HepG2 (cell line): ENCODE data around the gene STK11. TPM values are rescaled to one million over a fixed set of nuclear protein-coding genes. Genes with fewer than 3 reads are reported as not detected.

ENCODE experiments used
- ATAC-seq: fragments of 200-7000 bp; cut with Tn5 transposase; 3 replicates; pipeline ENCODE4 v1.9.1; 2020; ENCODE audit warnings: mild to moderate bottlenecking, moderate library complexity
- BruUV-seq: library from RNA; stranded (reverse); fragments of 400-500 nt; replicated peaks from 2 replicates; lab custom pipeline; 2021; lab: Mats Ljungman, UMichigan
- CTCF ChIA-PET: fragments of 300-600 bp; formaldehyde crosslinking; extraction: SDS; loops from one replicate; lab custom pipeline; 2021; ENCODE audit warnings: low total read pairs, inconsistent platforms, low intra/inter-chr PET ratio; lab: Yijun Ruan, JAX
- POLR2A ChIA-PET: fragments of 350-600 bp; sonication (Branson Sonifier 250); formaldehyde crosslinking; loops from one replicate; lab custom pipeline; 2020; ENCODE audit warnings: antibody characterized with exemption, inconsistent platforms; lab: Yijun Ruan, JAX
- DNase-seq: peaks from one replicate; pipeline ENCODE4 v3.0.0-alpha.2; 2015; ENCODE audit warnings: low spot score
- FAIRE-seq: peaks from 3 replicates; lab custom pipeline; 2011; peaks lifted over from hg19 to GRCh38; lab: Jason Lieb, UNC
- H2AFZ ChIP-seq: one replicate; pipeline ENCODE4 v1.6.1; 2011; ENCODE audit warnings: low read length, inconsistent platforms
- H3K27ac ChIP-seq: fragments of 300-600 bp; 3 replicates; pipeline ENCODE4 v1.8.0; 2011; ENCODE audit warnings: mixed run types, mild to moderate bottlenecking, mixed read lengths, low read length, inconsistent platforms; ENCODE audit not compliant: insufficient read depth; ENCODE audit errors: extremely low read length
- H3K27me3 ChIP-seq, 2 experiments: fragments of 200-600 bp in 1 of 2; 2 replicates in 1 of 2; 3 replicates in 1 of 2; pipeline versions ENCODE4 v1.6.0 to v1.8.0; 2011; ENCODE audit warnings: low read length in 2 of 2, mild to moderate bottlenecking in 2 of 2, moderate library complexity in 2 of 2, inconsistent platforms in 1 of 2; ENCODE audit not compliant: insufficient read depth in 2 of 2, control insufficient read depth in 1 of 2
- H3K36me3 ChIP-seq, 2 experiments: fragments of 200-600 bp in 1 of 2; replicated peaks in 1 of 2; 2 replicates in 1 of 2; 3 replicates in 1 of 2; pipeline versions ENCODE4 v1.5.1 to v1.8.0; 2011; ENCODE audit warnings: low read length in 2 of 2, inconsistent platforms in 1 of 2; ENCODE audit not compliant: insufficient read depth in 2 of 2, control insufficient read depth in 1 of 2
- H3K4me1 ChIP-seq: 2 replicates; pipeline ENCODE4 v1.5.1; 2012; ENCODE audit warnings: low read length, inconsistent platforms; ENCODE audit not compliant: insufficient read depth
- H3K4me2 ChIP-seq: 2 replicates; pipeline ENCODE4 v1.6.0; 2011; ENCODE audit warnings: low read depth, low read length, inconsistent platforms
- H3K4me3 ChIP-seq, 3 experiments: fragments of 200-600 bp in 1 of 3; sonication (generic), shearing (Covaris generic) in 1 of 3; replicated peaks in 1 of 3; 2 replicates each; pipeline ENCODE4 v1.5.1; 2011 to 2016; ENCODE audit warnings: low read length in 3 of 3, inconsistent platforms in 2 of 3, low read depth in 2 of 3, mild to moderate bottlenecking in 2 of 3, control low read depth in 1 of 3, mixed read lengths in 1 of 3; ENCODE audit not compliant: insufficient read depth in 1 of 3
- H3K79me2 ChIP-seq: one replicate; pipeline ENCODE4 v1.6.1; 2011; ENCODE audit warnings: low read length, inconsistent platforms; ENCODE audit not compliant: insufficient read depth
- H3K9ac ChIP-seq: 2 replicates; pipeline ENCODE4 v1.6.0; 2011; ENCODE audit warnings: mild to moderate bottlenecking, low read depth, low read length, inconsistent platforms; ENCODE audit not compliant: insufficient read depth
- H3K9me3 ChIP-seq: 2 replicates; pipeline ENCODE4 v1.5.1; 2012; ENCODE audit warnings: mild to moderate bottlenecking, low read length
- H4K20me1 ChIP-seq: 2 replicates; pipeline ENCODE4 v1.6.0; 2011; ENCODE audit warnings: inconsistent platforms, mild to moderate bottlenecking, low read length, moderate library complexity; ENCODE audit not compliant: insufficient read depth
- ZBTB42 ChIP-seq: sonication (generic); formaldehyde crosslinking; IDR thresholded peaks from 2 replicates; pipeline ENCODE4 v1.5.0; 2020; ENCODE audit warnings: mild to moderate bottlenecking, missing genetic modification reagents
- ZKSCAN5 ChIP-seq: sonication (generic); formaldehyde crosslinking; IDR thresholded peaks from 2 replicates; pipeline ENCODE4 v1.5.1; 2020; ENCODE audit warnings: mild to moderate bottlenecking, missing genetic modification reagents
- ZNF883 ChIP-seq: sonication (generic); formaldehyde crosslinking; IDR thresholded peaks from 2 replicates; pipeline ENCODE4 v1.5.1; 2020; ENCODE audit warnings: mild to moderate bottlenecking, missing genetic modification reagents; ENCODE audit errors: not compliant biosample characterization
- WGBS: methylation state at CpG from one replicate; pipeline ENCODE4 v1.1.6; 2017; ENCODE audit warnings: low lambda C conversion rate; 5-methylcytosine and 5-hydroxymethylcytosine counted together
- in situ Hi-C: cut with HindIII; loops from 2 replicates; pipeline ENCODE4 v1.10.0; 2017; ENCODE audit warnings: low pct_unique_long_range_greater_than_20kb; ENCODE audit not compliant: extremely low pct_ligation_motif_present
- intact Hi-C: fragments of 100-400 bp; cut with micrococcal nuclease; formaldehyde crosslinking; loops from one replicate; pipeline ENCODE4 v1.10.0; 2022; ENCODE audit not compliant: unreplicated experiment
- polyA plus RNA-seq, 8 experiments: library from polyadenylated mRNA; depleted of rRNA in 3 of 8; stranded (reverse) in 7 of 8; unstranded in 1 of 8; fragments of >200 nt; fragmentation: Illumina TruSeq in 4 of 8; extraction: Trizol in 4 of 8; gene quantifications; 2 replicates each; pipeline versions ENCODE4 v1.2.1 to v1.2.3, GENCODE V29; 2011 to 2016; ENCODE audit warnings: low read depth in 4 of 8, missing spikeins in 1 of 8, mixed read lengths in 1 of 8; ENCODE audit not compliant: insufficient read depth in 1 of 8
- total RNA-seq, 5 experiments: library from RNA; depleted of rRNA; stranded (reverse); fragments of >200 nt; fragmentation: Illumina TruSeq; extraction: Trizol; gene quantifications; 2 replicates each; pipeline ENCODE4 v1.2.3, GENCODE V29; 2016; ENCODE audit warnings: low read depth in 1 of 5
- TF ChIP-seq, protein P1 (sequence below): sonication (generic); formaldehyde crosslinking; IDR thresholded peaks from 2 replicates; pipeline ENCODE4 v1.9.0; 2022; ENCODE audit warnings: low read depth, missing genetic modification reagents

The STK11 gene
- total and polyA plus RNA-seq, 2 of the 13 experiments (the other 11 are each of a cell fraction or from before 2014, with no cell fraction given): 27.5 to 43.6 TPM

DNA sequence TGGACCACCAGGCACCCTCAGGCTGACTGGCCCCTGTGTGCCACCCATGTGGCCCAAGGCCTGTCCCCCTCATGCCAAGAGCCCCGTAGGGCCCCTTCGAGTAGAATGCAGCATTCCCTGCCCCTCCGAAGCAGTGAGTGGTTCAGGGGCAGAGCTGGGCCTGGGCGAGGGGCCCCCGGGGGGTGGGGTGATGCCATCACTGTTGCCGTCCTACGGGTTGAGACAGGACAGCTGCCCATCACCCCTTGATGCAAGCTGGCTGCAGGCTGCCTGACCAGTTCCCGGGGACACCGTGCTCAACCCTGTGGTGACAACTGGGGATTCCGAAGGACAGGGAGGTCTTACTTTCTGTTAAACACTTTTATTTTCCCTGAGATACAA, 36.2 kb upstream of the STK11 start:
- TF ChIP-seq ZKSCAN5 (CRISPR knock-in tag): no peak
- TF ChIP-seq ZNF883 (CRISPR knock-in tag): peak; percentile 28
- TF ChIP-seq ZBTB42: no peak
- TF ChIP-seq, protein P1, sequence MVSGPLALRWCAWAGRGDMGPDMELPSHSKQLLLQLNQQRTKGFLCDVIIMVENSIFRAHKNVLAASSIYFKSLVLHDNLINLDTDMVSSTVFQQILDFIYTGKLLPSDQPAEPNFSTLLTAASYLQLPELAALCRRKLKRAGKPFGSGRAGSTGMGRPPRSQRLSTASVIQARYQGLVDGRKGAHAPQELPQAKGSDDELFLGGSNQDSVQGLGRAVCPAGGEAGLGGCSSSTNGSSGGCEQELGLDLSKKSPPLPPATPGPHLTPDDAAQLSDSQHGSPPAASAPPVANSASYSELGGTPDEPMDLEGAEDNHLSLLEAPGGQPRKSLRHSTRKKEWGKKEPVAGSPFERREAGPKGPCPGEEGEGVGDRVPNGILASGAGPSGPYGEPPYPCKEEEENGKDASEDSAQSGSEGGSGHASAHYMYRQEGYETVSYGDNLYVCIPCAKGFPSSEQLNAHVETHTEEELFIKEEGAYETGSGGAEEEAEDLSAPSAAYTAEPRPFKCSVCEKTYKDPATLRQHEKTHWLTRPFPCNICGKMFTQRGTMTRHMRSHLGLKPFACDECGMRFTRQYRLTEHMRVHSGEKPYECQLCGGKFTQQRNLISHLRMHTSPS (CRISPR knock-in tag): peak; percentile 19; the same call in 1 of the 2 replicates
- TF ChIP-seq, all 625 proteins: peak for 2
- no peak for FAIRE-seq
- intact Hi-C loops (no loop called here), in situ Hi-C loops (no loop called here)
- ChIA-PET CTCF (no interaction called here), POLR2A (interaction anchor here (0.6 kb wide), 1 partner anchor 33 kb away, joined by 3 read pairs; no protein-coding TSS in a partner anchor)
- Histone ChIP-seq H3K79me2 (peaks cover 67% of the 10 kb centered on the region), H3K27ac (peak overlapping the region; percentile 59), H4K20me1 (peaks cover 12% of the 10 kb centered on the region), H3K36me3 (no peaks in the 10 kb centered on the region; a peak in 1 of 5 replicates), H3K4me3 (peak overlapping the region in 1 of 3 experiments; percentile 34; a peak in 1 of 6 replicates), H3K4me2 (peak overlapping the region; percentile 46), H3K9ac (peak overlapping the region; percentile 34), H2AFZ (no peak overlapping the region), H3K4me1 (peaks cover 65% of the 10 kb centered on the region), H3K27me3 (no peaks in the 10 kb centered on the region), H3K9me3 (no peaks in the 10 kb centered on the region)
- BruUV-seq: no TSS peak
- WGBS: 93% methylated on average over 5 of the region's 10 CpGs
- DNase-seq: no peak
- no peak for ATAC-seq
